Heart left ventricle (tissue), 16 donors: ENCODE results near the gene PLEKHO2. TPM values are rescaled to one million over a fixed set of nuclear protein-coding genes. Genes with fewer than 3 reads are reported as not detected.
A peak's percentile ranks its signal among the peaks of the same experiment; 100 is the strongest.

Experiments
- ATAC-seq, 4 donors: fragments of 200-7000 bp; cut with Tn5 transposase; one replicate each; pipeline ENCODE4 v1.9.1; 2020 to 2022; ENCODE audit warnings: moderate library complexity in 4 of 4, mild to moderate bottlenecking in 3 of 4, moderate number of reproducible peaks in 1 of 4
- DNase-seq, 5 donors: peaks; one replicate each; pipeline ENCODE4 v3.0.0-alpha.2; 2020
- H3K27ac ChIP-seq, 12 donors: fragments of 200-600 bp; sonication (generic) in 4 of 12; one replicate each; pipeline versions ENCODE4 v1.5.0 to v1.8.0; 2016 to 2022; ENCODE audit warnings: mild to moderate bottlenecking in 2 of 12
- H3K27me3 ChIP-seq, 9 donors: fragments of 200-600 bp; sonication (generic) in 2 of 9; one replicate each; pipeline versions ENCODE4 v1.5.1 to v1.8.0; 2016 to 2022; ENCODE audit warnings: mild to moderate bottlenecking in 3 of 9
- H3K36me3 ChIP-seq, 9 donors: fragments of 200-600 bp; sonication (generic) in 2 of 9; one replicate each; pipeline versions ENCODE4 v1.5.0 to v1.8.0; 2018 to 2022; ENCODE audit warnings: mild to moderate bottlenecking in 2 of 9
- H3K4me1 ChIP-seq, 12 donors: fragments of 200-600 bp; sonication (generic) in 4 of 12; one replicate each; pipeline versions ENCODE4 v1.5.0 to v1.8.0; 2016 to 2022; ENCODE audit warnings: mild to moderate bottlenecking in 3 of 12
- H3K4me3 ChIP-seq, 12 donors: fragments of 200-600 bp; sonication (generic) in 4 of 12; one replicate each; pipeline versions ENCODE4 v1.5.0 to v1.8.0; 2017 to 2022; ENCODE audit warnings: mild to moderate bottlenecking in 9 of 12, moderate library complexity in 4 of 12
- H3K9me3 ChIP-seq, 12 donors: fragments of 200-600 bp; sonication (generic) in 4 of 12; one replicate each; pipeline versions ENCODE4 v1.5.0 to v1.8.0; 2016 to 2022; ENCODE audit warnings: mild to moderate bottlenecking in 1 of 12
- POLR2A ChIP-seq, 2 donors: fragments of 450-650 bp; IDR thresholded peaks; one replicate each; pipeline ENCODE4 v1.6.1; 2017; ENCODE audit warnings: antibody characterized with exemption in 2 of 2, mild to moderate bottlenecking in 2 of 2, moderate library complexity in 2 of 2
- WGBS, 4 donors: extraction: QIAGEN DNeasy Blood & Tissue Kit in 2 of 4; methylation state at CpG; one replicate each; pipeline versions ENCODE4 v1.1.5 to v1.1.7; 2013 to 2018; 5-methylcytosine and 5-hydroxymethylcytosine counted together
- intact Hi-C, 10 donors: fragments of 100-400 bp; cut with DNase I; formaldehyde crosslinking; loops; one replicate each; pipeline versions ENCODE4 v1.11.1 to v1.14.2; 2022
- polyA plus RNA-seq, 2 donors: library from polyadenylated mRNA; stranded (reverse); fragments of 200-250 nt; gene quantifications; one replicate each; pipeline ENCODE4 v1.2.3, GENCODE V29; 2013
- total RNA-seq, 9 donors: library from RNA; depleted of rRNA in 2 of 9; stranded (reverse); fragments of >200 nt in 2 of 9; fragmentation: NEBNext Ultra II Directional in 3 of 9; extraction: Animal tissue kit (Norgen Biotek cat#: 25700) in 3 of 9; gene quantifications; one replicate each; pipeline versions ENCODE4 v1.1.0 to v1.2.4, GENCODE V29; 2016 to 2023
- TF ChIP-seq, protein P1 (sequence below), 12 donors: fragments of 200-600 bp; sonication (generic) in 4 of 12; IDR thresholded peaks; one replicate each; pipeline versions ENCODE4 v1.5.0 to v1.8.0; 2018 to 2022; ENCODE audit warnings: antibody characterized with exemption in 12 of 12, mild to moderate bottlenecking in 5 of 12
- donor health status: ischemic (EF 13 %, LVEDD 7.1; RV severe dilation, severe dysfunction).
- donor health status: healthy with polysubstance abuse.
- donor health status: DM: no; HTN: yes; CAD: no.
- donor health status: DM: no; HTN: no; CAD: no.
- donor health status: ischemic (EF 25% LVEDD 6.9; RV normal size, moderate dysfunction).
- donor health status: ischemic (EF 25% LVEDD 5.7; RV mildly dilated, moderate dysfunction).
- donor health status: healthy.
- donor health status: DM: yes; HTN: yes; CAD: no.
- donor health status: ischemic (EF 35%, LVEDD 5.7; RV mildly dilated, moderate dysfunction).
- donor health status: nonischemic (EF 11% LVEDD 7.7; RV severe dilation, severe dysfunction).
- donor health status: DM: yes; HTN: yes; CAD: no.
- donor health status: PGD.
- donor health status: ischemic (EF 29% LVEDD 5.4; RV normal size, mild dysfunction).
- donor health status: nonischemic (EF 23%, LVEDD 6.1; RV moderate dilation, normal function).

The PLEKHO2 gene
- total and polyA plus RNA-seq, 11 donors = 5.3 to 50.8 (median 9.2) TPM

DNA sequence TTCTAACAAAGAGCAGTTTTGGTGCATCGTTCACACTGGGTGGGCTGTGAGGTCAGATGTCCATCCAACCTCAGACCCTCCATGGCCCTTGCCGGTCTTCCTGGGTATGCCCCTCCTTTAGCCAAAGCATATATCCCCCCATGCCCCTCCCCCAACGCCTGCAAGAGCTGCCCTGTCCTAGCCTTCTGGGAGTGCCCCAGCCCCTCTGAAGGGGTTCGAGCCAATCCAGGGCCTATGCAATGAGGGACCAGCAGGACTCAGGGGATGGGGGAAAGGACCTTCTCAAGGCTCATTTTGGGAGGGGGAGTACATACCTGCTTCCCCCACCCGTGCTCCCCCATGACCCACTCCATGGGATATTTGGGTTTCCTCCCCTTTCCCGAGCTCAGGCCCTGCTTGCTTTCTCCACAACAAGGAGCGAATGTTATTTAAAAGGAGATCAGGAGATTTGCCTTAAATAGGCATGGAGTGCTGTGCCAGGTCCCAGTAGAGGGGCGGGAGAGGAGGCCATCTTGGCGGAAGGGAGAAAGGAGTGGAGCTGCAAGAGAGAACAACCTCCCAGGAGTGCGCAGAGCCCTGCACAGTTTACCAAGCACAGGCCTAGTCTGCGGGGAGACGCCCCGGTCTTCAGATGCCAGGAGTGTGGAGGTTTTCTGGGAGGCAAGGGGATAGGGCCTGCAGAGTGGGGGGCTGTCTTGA, 34.5 kb upstream of the PLEKHO2 start:
- H3K27ac ChIP-seq = peak overlapping the region in 4 of 12 donors; percentile 13 to 90 (median 37)
- intact Hi-C loops = loop anchor here in 3 of 10 donors (2.0 to 5.0 kb wide), 3 partner anchors 35 to 70 kb away; no protein-coding TSS in a partner anchor

DNA sequence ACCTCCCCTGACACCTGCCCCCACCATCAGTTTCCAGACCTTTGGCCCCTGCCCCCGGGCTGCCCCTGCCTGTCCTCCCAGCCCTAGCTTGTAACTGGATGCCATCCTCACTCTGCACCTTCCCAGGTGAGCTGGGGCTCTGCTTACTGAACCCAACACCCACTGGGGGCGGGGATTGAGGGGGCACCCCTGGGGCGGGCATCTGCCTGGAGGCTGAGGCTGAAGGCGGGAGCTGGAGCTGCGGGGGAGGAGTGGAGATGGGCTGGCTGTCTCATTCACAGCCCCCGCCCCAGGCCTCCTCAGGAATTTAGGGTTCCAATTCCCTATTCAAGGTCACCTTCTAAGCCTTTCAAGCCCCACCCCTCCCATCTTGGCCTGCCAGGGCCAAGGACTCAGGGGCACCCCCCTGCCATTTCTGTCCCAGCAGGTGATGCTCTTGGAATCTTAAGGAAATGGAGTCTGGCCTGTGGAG, 33.9 kb upstream of the PLEKHO2 start:
- 74 to 94% (median 81%) methylated on average over 5 to 6 of the region's 6 CpGs for WGBS, 4 donors
- no peaks in the 10 kb centered on the region for H3K27me3 ChIP-seq
- intact Hi-C loops = loop anchor here in 4 of 10 donors (2.0 to 5.0 kb wide), 4 partner anchors 35 to 77 kb away; no protein-coding TSS in a partner anchor
- no peak for TF ChIP-seq POLR2A (IDR thresholded peaks at IDR 0.05)
- TF ChIP-seq, protein P1, sequence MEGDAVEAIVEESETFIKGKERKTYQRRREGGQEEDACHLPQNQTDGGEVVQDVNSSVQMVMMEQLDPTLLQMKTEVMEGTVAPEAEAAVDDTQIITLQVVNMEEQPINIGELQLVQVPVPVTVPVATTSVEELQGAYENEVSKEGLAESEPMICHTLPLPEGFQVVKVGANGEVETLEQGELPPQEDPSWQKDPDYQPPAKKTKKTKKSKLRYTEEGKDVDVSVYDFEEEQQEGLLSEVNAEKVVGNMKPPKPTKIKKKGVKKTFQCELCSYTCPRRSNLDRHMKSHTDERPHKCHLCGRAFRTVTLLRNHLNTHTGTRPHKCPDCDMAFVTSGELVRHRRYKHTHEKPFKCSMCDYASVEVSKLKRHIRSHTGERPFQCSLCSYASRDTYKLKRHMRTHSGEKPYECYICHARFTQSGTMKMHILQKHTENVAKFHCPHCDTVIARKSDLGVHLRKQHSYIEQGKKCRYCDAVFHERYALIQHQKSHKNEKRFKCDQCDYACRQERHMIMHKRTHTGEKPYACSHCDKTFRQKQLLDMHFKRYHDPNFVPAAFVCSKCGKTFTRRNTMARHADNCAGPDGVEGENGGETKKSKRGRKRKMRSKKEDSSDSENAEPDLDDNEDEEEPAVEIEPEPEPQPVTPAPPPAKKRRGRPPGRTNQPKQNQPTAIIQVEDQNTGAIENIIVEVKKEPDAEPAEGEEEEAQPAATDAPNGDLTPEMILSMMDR (IDR thresholded peaks at IDR 0.05) = no peak
- H3K36me3 ChIP-seq = no peaks in the 10 kb centered on the region
- no peaks in the 10 kb centered on the region for H3K9me3 ChIP-seq
- H3K4me3 ChIP-seq = no peak overlapping the region
- no peak for ATAC-seq
- peaks cover 0 to 26% (median 2%) of the 10 kb centered on the region in 12 donors for H3K4me1 ChIP-seq
- peak overlapping the region in 3 of 12 donors; percentile 34 to 90 (median 40) for H3K27ac ChIP-seq
- no peak for DNase-seq

More for the DNA sequence above, 34.5 kb upstream of the PLEKHO2 start:
- H3K27me3 ChIP-seq = no peaks in the 10 kb centered on the region
- TF ChIP-seq, protein P1 (IDR thresholded peaks at IDR 0.05) = no peak
- TF ChIP-seq POLR2A (IDR thresholded peaks at IDR 0.05) = no peak
- H3K36me3 ChIP-seq = no peaks in the 10 kb centered on the region
- H3K9me3 ChIP-seq = no peaks in the 10 kb centered on the region
- no peak overlapping the region for H3K4me3 ChIP-seq
- DNase-seq (no peak), ATAC-seq (no peak)
- WGBS, 4 donors = 63 to 74% (median 69%) methylated on average over 12 to 13 of the region's 13 CpGs
- H3K4me1 ChIP-seq = peaks cover 0 to 31% (median 7%) of the 10 kb centered on the region in 12 donors

DNA sequence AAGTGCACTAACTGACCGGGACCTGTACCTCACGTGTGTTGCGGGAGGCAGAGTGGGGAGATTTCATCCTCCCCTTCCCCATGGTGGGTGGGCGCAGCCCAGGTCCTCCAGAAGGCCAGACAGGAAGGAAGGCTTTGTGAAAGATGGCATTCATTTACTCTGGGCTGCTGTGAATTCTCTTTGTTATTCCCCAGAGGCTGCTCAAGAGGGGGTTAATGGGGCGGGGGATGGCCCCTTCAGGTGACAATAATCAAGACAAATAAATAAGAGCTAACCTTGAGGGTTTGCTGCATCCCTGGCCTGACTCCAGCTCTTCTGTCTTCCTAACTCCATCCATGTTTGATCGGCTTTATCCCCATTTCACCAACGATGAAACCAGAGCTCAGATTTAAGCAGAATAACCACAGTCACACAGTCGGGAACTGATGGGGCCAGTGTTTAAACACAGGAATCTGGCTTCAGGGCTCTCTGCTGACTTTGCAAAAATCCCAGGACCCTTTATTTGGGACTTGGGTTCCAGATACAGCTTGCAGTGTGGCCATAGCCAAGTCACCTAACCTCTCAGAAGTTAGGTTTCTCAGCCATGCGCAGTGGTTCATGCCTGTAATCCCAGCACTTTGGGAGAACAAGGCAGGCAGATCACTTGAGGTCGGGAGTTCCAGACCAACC, 32.8 kb upstream of the PLEKHO2 start:
- H3K4me3 ChIP-seq = no peak overlapping the region
- peaks cover 0 to 22% (median 2%) of the 10 kb centered on the region in 12 donors for H3K4me1 ChIP-seq
- H3K36me3 ChIP-seq = no peaks in the 10 kb centered on the region
- H3K27ac ChIP-seq = peak overlapping the region in 1 of 12 donors; percentile 90
- DNase-seq (no peak), ATAC-seq (no peak)
- H3K9me3 ChIP-seq = no peaks in the 10 kb centered on the region
- H3K27me3 ChIP-seq = no peaks in the 10 kb centered on the region
- intact Hi-C loops = loop anchor here in 5 of 10 donors (1.0 to 5.0 kb wide), 4 partner anchors 37 to 78 kb away; no protein-coding TSS in a partner anchor
- no peak for TF ChIP-seq POLR2A (IDR thresholded peaks at IDR 0.05)
- TF ChIP-seq, protein P1 (IDR thresholded peaks at IDR 0.05) = no peak
- WGBS, 4 donors = 59 to 74% (median 69%) methylated on average over 10 of the region's 10 CpGs
